NOMO-1 treated with DMSO at 0.1 percent for 48 hours (cell line): ENCODE measurements around the gene FDX1.

Experiments used
- DNase-seq: peaks from one replicate; lab custom pipeline; 2025; ENCODE audit not compliant: unreplicated experiment; lab: John Stamatoyannopoulos, UW

Gene FDX1

GRCh38 chr11:110465231-110465630, 35.5 kb downstream of the FDX1 start:
- no peak for DNase-seq

DNA sequence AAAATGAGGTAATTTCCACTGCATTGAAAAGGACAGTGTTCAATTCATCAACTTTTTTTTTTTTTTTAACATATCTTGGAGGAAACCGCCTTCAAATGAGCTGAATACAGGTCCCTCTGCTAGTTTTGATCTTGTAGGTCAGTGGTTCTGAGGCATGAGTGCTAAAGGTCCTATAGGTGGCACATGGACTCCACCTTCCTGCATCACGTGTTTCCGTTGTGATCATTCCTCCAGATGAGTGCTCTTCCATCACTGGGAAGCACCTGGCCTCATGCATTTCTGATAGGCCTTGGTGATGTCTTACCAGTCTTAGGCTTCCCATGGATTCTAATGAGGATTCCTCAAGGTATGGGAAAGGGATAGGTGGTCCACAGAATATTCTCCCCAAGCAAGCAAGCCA, 37.8 kb downstream of the FDX1 start:
- DNase-seq, result no peak

DNA sequence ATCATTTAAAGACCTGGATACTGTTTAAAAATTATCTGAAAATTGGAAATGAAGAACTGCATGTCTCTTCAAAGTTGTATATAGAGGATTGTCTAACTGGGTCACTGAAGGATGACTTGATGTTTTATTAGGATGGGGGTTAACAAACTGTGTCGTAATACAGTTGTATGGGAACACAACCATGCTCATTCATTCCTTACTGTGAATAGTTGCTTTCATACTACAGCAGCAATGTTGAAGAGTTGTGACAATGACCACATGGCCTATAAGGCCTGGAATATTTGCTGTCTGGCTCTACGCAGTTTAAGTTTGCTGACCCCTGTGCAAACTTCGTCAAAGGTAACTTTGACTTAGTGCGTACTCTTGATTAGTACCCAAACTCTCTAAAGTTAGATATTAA, 38.4 kb downstream of the FDX1 start:
- DNase-seq, result no peak

- no peak for DNase-seq
These were observed 39.4 kb downstream of the FDX1 start for GRCh38 chr11:110469127-110469526.

GRCh38 chr11:110470716-110471115, 41.0 kb downstream of the FDX1 start:
- DNase-seq, result no peak

GRCh38 chr11:110471371-110471770, 41.6 kb downstream of the FDX1 start:
- DNase-seq, result no peak

- DNase-seq, result no peak
These were observed 43.1 kb downstream of the FDX1 start for GRCh38 chr11:110472858-110473257.

DNA sequence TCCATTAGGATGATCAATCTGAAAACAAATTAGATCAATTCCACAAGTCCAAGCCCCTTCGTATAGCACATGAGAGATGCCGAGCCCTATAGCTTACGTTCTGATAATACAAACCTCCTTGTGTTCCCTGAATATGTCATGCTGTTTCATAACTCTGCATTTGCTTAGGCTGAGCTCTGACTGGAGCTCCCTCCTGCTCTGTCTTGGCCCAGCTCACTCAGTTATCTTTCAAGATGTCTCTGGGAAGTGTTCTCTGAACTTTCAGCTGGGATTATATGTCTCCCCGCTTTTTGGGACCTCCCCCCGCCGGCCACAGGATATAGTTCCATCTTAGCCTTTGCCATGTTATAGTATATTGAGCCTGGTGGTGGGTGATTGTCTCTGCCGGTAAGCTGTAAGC, 44.0 kb downstream of the FDX1 start:
- DNase-seq, result no peak

DNA sequence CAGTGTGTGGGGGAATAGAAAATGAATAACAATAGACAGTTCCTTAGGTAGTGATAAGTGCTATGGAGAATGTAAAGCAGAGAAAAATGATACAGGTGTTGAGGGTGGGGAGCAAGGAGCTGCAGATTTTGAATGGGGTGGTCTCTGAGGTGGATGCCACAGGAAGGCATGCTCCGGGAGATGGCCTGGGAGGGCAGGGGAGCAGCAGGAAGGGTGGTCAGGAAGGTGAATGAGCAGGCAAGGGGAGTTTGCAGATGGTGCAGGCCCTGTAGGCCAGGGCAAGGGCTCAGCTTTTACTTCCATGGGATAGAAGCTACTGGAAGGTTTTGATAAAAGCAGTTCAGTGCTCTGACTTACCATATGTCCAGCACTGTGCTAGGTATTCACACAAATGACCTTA, 44.8 kb downstream of the FDX1 start:
- DNase-seq, result no peak

GRCh38 chr11:110475671-110476070, 45.9 kb downstream of the FDX1 start:
- DNase-seq, result no peak

DNA sequence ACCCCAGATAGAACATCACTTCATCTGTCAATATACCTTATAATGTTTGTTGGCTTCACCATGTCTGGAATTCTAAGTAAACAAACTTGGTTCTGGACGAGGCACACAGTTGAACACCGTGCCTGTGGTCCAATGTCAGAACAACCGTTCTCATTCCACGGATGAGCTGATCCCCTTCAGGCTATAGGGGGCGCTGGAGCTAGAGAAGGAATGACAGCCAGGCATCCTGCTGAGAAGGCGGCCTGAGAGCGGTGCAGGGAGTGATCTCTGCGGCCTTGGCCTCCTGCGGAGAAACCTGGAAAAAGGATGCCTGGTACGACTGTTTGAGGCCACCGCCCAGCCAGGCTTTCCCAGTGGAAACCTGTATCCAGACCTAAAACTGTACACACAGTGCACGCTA, 48.7 kb downstream of the FDX1 start:
- no peak for DNase-seq

DNA sequence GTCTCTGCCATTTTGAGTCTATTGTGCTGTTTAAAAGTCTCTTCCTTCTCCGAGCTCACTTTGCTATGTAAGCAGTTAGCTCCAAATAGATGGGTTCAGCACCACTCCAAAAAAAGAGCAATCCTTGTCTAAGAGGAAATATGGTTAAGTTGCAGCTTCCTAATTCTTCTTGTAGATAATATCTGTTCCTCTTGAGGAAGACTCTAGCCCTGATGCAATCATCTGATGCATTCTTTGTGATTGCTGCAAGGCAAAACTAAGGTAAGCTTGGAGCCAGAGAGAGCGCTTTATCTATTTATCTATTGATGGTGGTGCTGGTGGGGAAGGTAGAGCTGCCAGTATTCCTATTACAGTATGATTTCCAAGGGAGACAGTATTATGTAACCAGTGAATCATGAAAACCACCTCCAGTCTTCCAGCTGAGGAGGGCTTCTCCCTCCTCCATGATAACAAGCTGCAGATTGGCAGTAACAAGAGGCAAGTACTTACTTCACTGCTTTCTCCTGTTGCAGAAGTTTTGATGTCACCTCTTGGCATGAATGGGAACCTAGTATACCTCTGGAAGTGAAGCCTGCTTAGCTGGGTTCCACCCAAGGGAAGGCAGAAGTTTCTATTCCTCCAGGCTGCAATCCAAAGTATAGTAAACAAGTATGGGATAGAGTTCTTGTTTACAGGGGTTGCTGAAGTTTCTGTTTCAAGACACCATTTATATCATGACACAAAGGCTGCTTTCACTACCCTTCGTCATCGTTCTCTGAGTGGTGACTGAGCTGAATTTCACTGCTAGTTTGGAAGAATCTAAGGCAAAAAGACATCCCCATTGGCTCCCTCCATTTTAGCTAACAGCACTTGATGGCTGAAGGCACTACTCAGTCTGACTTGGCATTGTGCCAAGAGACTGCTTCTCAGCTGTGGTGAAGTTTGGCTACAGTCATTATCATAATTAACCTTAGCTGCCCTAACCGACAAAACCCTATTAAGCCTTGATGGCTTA, 49.7 kb downstream of the FDX1 start:
- DNase-seq, result peak; percentile 83

- no peak for DNase-seq
These were observed 51.8 kb downstream of the FDX1 start for GRCh38 chr11:110481523-110481922.

DNA sequence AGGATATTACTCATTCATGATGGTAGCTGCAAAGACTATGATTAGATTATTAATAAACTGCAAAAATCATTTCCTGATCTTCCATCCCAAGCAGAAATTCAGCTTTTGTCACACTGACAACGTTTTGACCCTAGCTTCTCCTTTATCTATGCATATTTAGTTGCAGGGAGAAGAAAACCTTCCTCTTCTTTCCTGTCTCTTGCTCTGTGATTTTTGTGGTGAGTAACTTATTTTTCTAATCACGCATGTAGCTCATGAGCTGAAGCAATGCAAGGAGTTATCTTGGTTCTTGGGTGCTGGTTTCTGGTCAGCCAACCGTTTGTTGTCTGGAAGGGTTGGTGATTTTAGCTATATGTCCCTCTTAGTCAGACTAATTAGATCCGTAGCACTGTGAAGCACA, 56.4 kb downstream of the FDX1 start:
- no peak for DNase-seq

DNA sequence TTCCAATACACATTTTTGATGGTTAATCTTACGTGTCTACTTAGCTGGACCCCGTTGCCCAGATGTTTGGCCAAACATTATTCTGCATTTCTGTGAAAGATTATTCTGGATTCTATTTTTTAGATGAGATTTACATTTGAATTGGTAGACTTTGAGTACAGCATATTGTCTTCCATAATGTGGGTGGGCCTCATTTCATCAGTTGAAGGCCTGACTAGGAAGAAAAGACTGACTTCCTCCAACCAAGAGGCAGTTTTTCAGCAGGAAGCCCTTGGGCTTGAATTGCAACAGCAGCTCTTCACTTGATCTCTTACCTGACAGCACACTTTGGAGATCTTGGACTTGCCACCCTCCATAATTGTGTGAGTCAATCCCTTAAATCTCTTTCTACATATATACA, 58.7 kb downstream of the FDX1 start:
- DNase-seq, result no peak

DNA sequence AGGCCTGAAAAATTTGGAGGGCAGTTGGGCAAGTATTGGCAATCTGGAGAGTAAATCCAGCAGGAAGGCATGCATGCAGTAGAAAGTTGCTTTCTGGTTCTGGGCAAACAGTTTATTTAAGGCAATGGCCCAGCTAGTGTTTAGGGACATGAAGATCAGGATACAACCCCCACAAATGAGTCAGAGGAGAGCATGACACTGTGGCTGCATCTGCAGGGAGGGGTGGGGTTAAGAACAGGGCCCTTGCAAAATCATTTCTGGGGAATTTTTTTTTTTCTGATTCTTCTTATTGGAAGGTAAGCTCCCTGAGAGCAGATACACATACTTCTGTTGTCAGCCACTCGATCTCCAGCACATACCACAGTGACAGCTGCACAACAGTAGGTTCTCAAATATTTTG, 61.1 kb downstream of the FDX1 start:
- peak; percentile 26 for DNase-seq

GRCh38 chr11:110491577-110492320, 62.0 kb downstream of the FDX1 start:
- no peak for DNase-seq

- DNase-seq, result no peak
These were observed 62.6 kb downstream of the FDX1 start for GRCh38 chr11:110492321-110492685.

DNA sequence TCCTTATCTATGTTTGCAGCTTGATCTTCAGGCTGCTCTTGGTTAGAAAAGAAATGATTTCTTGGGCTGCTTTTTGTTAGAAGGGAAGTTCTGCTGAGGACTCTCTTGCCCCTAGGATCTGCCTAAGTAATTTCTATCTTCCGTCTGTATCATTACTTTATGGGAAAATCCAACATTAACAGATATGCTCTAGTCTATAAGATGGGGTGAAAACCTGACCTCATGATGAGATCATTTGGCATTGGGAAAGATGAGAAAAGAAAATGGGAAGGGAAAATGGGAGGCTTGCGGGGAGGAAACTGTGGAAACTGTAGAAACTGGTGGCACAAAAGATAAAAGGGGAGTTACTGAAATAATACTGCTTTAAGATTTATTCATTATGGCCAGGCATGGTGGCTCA, 63.6 kb downstream of the FDX1 start:
- DNase-seq, result no peak

DNA sequence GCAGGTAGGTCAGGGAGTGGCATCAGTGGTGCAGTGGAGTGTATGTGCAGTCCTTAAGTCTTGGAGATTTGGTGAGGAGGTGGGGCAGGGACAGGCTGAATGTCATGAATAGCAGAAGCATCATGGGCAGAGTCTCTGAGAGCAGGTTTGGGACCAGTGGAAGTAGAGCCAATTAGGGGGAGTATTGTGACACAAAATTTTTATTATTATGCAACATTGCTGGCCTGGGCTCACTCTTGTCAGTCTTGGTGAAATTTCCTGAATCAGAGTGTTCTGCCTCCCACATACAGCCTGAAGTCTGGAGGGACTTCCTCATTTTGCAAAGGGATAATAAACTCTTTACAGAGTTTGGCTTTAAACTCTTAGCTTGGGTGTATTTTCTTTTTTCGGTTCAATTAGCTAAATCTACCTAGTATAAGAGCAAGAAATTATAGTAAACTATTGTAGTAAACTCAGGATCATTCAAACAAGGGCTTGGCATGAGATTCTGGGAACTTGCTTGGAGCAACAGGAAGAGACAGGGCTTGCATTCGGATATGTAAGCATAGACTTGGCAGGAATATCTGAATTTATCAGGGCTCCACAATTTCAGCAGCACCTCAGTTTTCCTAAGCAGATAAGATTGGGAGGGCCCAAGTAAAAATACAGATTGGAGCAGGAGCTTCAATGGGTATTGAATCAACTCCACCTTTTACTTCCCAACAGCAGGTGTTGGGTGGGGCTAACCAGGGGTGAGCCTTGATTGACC, 67.7 kb downstream of the FDX1 start:
- peak; percentile 88 for DNase-seq

GRCh38 chr11:110501428-110501827, 71.7 kb downstream of the FDX1 start:
- no peak for DNase-seq
